SK-N-SH (cell line): Measurements from ENCODE around the gene MT1E. TPM values are rescaled to one million over a fixed set of nuclear protein-coding genes. Genes with fewer than 3 reads are reported as not detected.
A peak's percentile ranks its signal among the peaks of the same experiment; 100 is the strongest.

Experiments
- CTCF ChIA-PET: fragments of 300-600, 350-600 bp; formaldehyde crosslinking; extraction: SDS; loops from one replicate; lab custom pipeline; 2021; lab: Yijun Ruan, JAX
- POLR2A ChIA-PET: fragments of 350-600 bp; sonication (Branson Sonifier 250); formaldehyde crosslinking; extraction: SDS; loops from one replicate; lab custom pipeline; 2020; ENCODE audit warnings: antibody characterized with exemption, inconsistent platforms; lab: Yijun Ruan, JAX
- DNase-seq: peaks from one replicate; pipeline ENCODE4 v3.0.0; 2012
- H2AFZ ChIP-seq: fragments of 200-600 bp; sonication (generic); 2 replicates; pipeline ENCODE4 v1.8.1; 2016; ENCODE audit warnings: antibody characterized with exemption, mild to moderate bottlenecking, low read depth
- H3F3A ChIP-seq: fragments of 200-600 bp; sonication (generic); replicated peaks from 2 replicates; pipeline ENCODE3; 2016; ENCODE audit warnings: antibody characterized with exemption, mild to moderate bottlenecking; ENCODE audit not compliant: insufficient read depth
- H3K27ac ChIP-seq, 2 experiments: fragments of 200-500 bp in 1 of 2; fragments of 200-600 bp in 1 of 2; sonication (Bioruptor generic) in 1 of 2; sonication (generic), shearing (Covaris generic) in 1 of 2; 2 replicates each; pipeline versions ENCODE4 v1.5.1 to v1.6.1; 2014 to 2016; ENCODE audit warnings: low read depth in 2 of 2, inconsistent platforms in 1 of 2, low read length in 1 of 2, mild to moderate bottlenecking in 1 of 2, mixed read lengths in 1 of 2
- H3K27me3 ChIP-seq: fragments of 200-600 bp; sonication (generic), shearing (Covaris generic); 2 replicates; pipeline ENCODE4 v1.6.1; 2016; ENCODE audit warnings: mixed run types; ENCODE audit not compliant: insufficient read depth
- H3K36me3 ChIP-seq, 2 experiments: fragments of 200-500 bp in 1 of 2; fragments of 200-600 bp in 1 of 2; sonication (Bioruptor generic) in 1 of 2; sonication (generic) in 1 of 2; replicated peaks in 1 of 2; 2 replicates each; pipeline versions ENCODE3 to v1.5.1; 2014 to 2016; ENCODE audit warnings: low read length in 1 of 2, mild to moderate bottlenecking in 1 of 2; ENCODE audit not compliant: insufficient read depth in 2 of 2, control insufficient read depth in 1 of 2
- H3K4me1 ChIP-seq, 2 experiments: fragments of 200-500 bp in 1 of 2; fragments of 200-600 bp in 1 of 2; sonication (Bioruptor generic) in 1 of 2; sonication (generic), shearing (Covaris generic) in 1 of 2; 2 replicates each; pipeline versions ENCODE4 v1.5.1 to v1.6.1; 2014 to 2016; ENCODE audit warnings: low read depth in 1 of 2, low read length in 1 of 2, mixed run types in 1 of 2; ENCODE audit not compliant: insufficient read depth in 2 of 2, control insufficient read depth in 1 of 2
- H3K4me2 ChIP-seq: fragments of 200-600 bp; sonication (generic), shearing (Covaris generic); 2 replicates; pipeline ENCODE4 v1.6.1; 2017; ENCODE audit warnings: mixed run types
- H3K4me3 ChIP-seq, 2 experiments: fragments of 200-500 bp in 1 of 2; fragments of 200-600 bp in 1 of 2; sonication (Bioruptor generic) in 1 of 2; sonication (generic), shearing (Covaris generic) in 1 of 2; 2 replicates each; pipeline versions ENCODE4 v1.5.1 to v1.8.1; 2014 to 2016; ENCODE audit warnings: low read depth in 2 of 2, inconsistent platforms in 1 of 2, low read length in 1 of 2, mild to moderate bottlenecking in 1 of 2, mixed read lengths in 1 of 2, moderate library complexity in 1 of 2
- H3K79me2 ChIP-seq: fragments of 200-600 bp; sonication (generic); 2 replicates; pipeline ENCODE4 v1.8.1; 2017; ENCODE audit warnings: mild to moderate bottlenecking; ENCODE audit not compliant: insufficient read depth
- H3K9ac ChIP-seq: fragments of 200-600 bp; sonication (generic); 2 replicates; pipeline ENCODE4 v1.6.1; 2017; ENCODE audit warnings: mixed run types
- H3K9me2 ChIP-seq: fragments of 200-600 bp; sonication (generic); 2 replicates; pipeline ENCODE4 v1.6.1; 2017; ENCODE audit warnings: mixed run types
- H3K9me3 ChIP-seq: fragments of 200-600 bp; sonication (generic); 2 replicates; pipeline ENCODE4 v1.6.1; 2017; ENCODE audit warnings: mixed run types, mild to moderate bottlenecking, moderate library complexity
- H4K20me1 ChIP-seq: fragments of 200-600 bp; sonication (generic); 2 replicates; pipeline ENCODE4 v1.6.1; 2017; ENCODE audit warnings: mild to moderate bottlenecking, mixed run types; ENCODE audit not compliant: insufficient read depth
- EZH2phosphoT487 ChIP-seq: fragments of 200-600 bp; sonication (generic); IDR thresholded peaks from 2 replicates; pipeline ENCODE4 v1.6.1; 2017; ENCODE audit warnings: low read depth, mixed run types, mild to moderate bottlenecking, antibody characterized with exemption, moderate library complexity, borderline replicate concordance
- FOSL2 ChIP-seq: IDR thresholded peaks from 2 replicates; pipeline ENCODE4 v1.4.0; 2012; ENCODE audit warnings: low read depth, mild to moderate bottlenecking, moderate library complexity, borderline replicate concordance
- FOXM1 ChIP-seq: IDR thresholded peaks from 2 replicates; pipeline ENCODE4 v1.4.0; 2012; ENCODE audit warnings: low read depth, mild to moderate bottlenecking
- GABPA ChIP-seq: IDR thresholded peaks from 2 replicates; pipeline ENCODE4 v1.4.0; 2012; ENCODE audit warnings: low read depth, mild to moderate bottlenecking
- MEF2A ChIP-seq: IDR thresholded peaks from 2 replicates; pipeline ENCODE4 v1.4.0; 2012; ENCODE audit warnings: low read depth, borderline replicate concordance
- NFIC ChIP-seq: IDR thresholded peaks from 2 replicates; pipeline ENCODE4 v1.4.0; 2012; ENCODE audit warnings: borderline replicate concordance
- POLR2AphosphoS5 ChIP-seq: IDR thresholded peaks from 2 replicates; pipeline ENCODE4 v1.6.1; 2012; ENCODE audit warnings: low read depth, low read length
- RCOR1 ChIP-seq: fragments of 150-350 bp; IDR thresholded peaks from 2 replicates; pipeline ENCODE4 v1.6.1; 2017; ENCODE audit warnings: antibody characterized with exemption, low read length
- RFX5 ChIP-seq: IDR thresholded peaks from 2 replicates; pipeline ENCODE4 v1.6.1; 2012; ENCODE audit warnings: mild to moderate bottlenecking, improper control_type of control experiment, low read length
- SMC3 ChIP-seq: IDR thresholded peaks from 2 replicates; pipeline ENCODE4 v1.6.1; 2012; ENCODE audit warnings: low read depth, low read length, improper control_type of control experiment
- TAF1 ChIP-seq: IDR thresholded peaks from 2 replicates; pipeline ENCODE4 v1.6.1; 2012; ENCODE audit warnings: low read depth, mild to moderate bottlenecking, low read length, moderate library complexity, borderline replicate concordance
- TCF12 ChIP-seq: IDR thresholded peaks from 2 replicates; pipeline ENCODE4 v1.4.0; 2012
- TEAD4 ChIP-seq: IDR thresholded peaks from 2 replicates; pipeline ENCODE4 v1.4.0; 2012; ENCODE audit warnings: mild to moderate bottlenecking, borderline replicate concordance; ENCODE audit not compliant: insufficient read depth
- ZBTB33 ChIP-seq: IDR thresholded peaks from 2 replicates; pipeline ENCODE4 v1.4.0; 2012; ENCODE audit warnings: low read depth, borderline replicate concordance
- WGBS: methylation state at CpG from one replicate; pipeline ENCODE4 v1.1.6; 2017; ENCODE audit warnings: low lambda C conversion rate; 5-methylcytosine and 5-hydroxymethylcytosine counted together
- polyA plus RNA-seq, 3 experiments: library from polyadenylated mRNA; depleted of rRNA; stranded (reverse); fragments of >200 nt; gene quantifications; 2 replicates each; pipeline ENCODE4 v1.2.3, GENCODE V29; 2012
- TF ChIP-seq, protein P1 (sequence below): IDR thresholded peaks from 2 replicates; pipeline ENCODE4 v1.4.0; 2012; ENCODE audit warnings: low read depth
- TF ChIP-seq, protein P2 (sequence below): IDR thresholded peaks from 2 replicates; pipeline ENCODE4; 2012
- TF ChIP-seq, protein P3 (sequence below): fragments of 200-600 bp; sonication (generic); IDR thresholded peaks from 2 replicates; pipeline ENCODE4 v1.6.1; 2017; ENCODE audit warnings: antibody characterized with exemption, mild to moderate bottlenecking, moderate library complexity

The MT1E gene
- polyA plus RNA-seq, 1 of the 3 experiments (the other 2 are of a cell fraction), result 205 TPM

GRCh38 chr16:56589141-56590039 is 36.2 kb upstream of the MT1E start, which contains the start of gene MT3:
Gene MT3, plus strand, starts transcription at chr16:56589528. Its CDS starts 63 bp downstream, at chr16:56589591.
- H3K27ac ChIP-seq, result no peak within 1 kb of the TSS
- no peak within 1 kb of the TSS for H3K9ac ChIP-seq
- H3K4me1 ChIP-seq, result peaks cover 0 to 8% of the 10 kb centered on the region in 2 experiments; a peak in 1 of 4 replicates
- H4K20me1 ChIP-seq, result no peaks in the 10 kb centered on the region
- no peaks in the 10 kb centered on the region for H3K9me3 ChIP-seq
- H3K4me3 ChIP-seq, result peak within 1 kb of the TSS; percentile 49 to 74
- no peak within 1 kb of the TSS for H2AFZ ChIP-seq
- peak within 1 kb of the TSS; percentile 93 for H3K4me2 ChIP-seq
- H3K36me3 ChIP-seq, result no peaks in the 10 kb centered on the region
- peak; percentile 64 for DNase-seq
- WGBS, result 16% methylated on average over 39 of the region's 87 CpGs
- TF ChIP-seq, protein P1, sequence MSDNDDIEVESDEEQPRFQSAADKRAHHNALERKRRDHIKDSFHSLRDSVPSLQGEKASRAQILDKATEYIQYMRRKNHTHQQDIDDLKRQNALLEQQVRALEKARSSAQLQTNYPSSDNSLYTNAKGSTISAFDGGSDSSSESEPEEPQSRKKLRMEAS, result no peak
- TF ChIP-seq, protein P2, sequence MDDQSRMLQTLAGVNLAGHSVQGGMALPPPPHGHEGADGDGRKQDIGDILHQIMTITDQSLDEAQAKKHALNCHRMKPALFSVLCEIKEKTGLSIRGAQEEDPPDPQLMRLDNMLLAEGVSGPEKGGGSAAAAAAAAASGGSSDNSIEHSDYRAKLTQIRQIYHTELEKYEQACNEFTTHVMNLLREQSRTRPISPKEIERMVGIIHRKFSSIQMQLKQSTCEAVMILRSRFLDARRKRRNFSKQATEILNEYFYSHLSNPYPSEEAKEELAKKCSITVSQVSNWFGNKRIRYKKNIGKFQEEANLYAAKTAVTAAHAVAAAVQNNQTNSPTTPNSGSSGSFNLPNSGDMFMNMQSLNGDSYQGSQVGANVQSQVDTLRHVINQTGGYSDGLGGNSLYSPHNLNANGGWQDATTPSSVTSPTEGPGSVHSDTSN, result no peak
- no peak for TF ChIP-seq SMC3
- no peak for TF ChIP-seq TCF12
- TF ChIP-seq FOSL2, result no peak
- POLR2A ChIA-PET, result no interaction called here
- H3K27me3 ChIP-seq, result no peaks in the 10 kb centered on the region; the same call in 1 of the 2 replicates
- no peaks in the 10 kb centered on the region for H3K9me2 ChIP-seq
- H3F3A ChIP-seq, result no peaks in the 10 kb centered on the region
- CTCF ChIA-PET, result interaction anchor here (1.0 to 4.1 kb wide), 3 partner anchors 12 to 113 kb away, joined by 4 to 28 read pairs (median 5); no protein-coding TSS in a partner anchor
- H3K79me2 ChIP-seq, result no peaks in the 10 kb centered on the region

DNA sequence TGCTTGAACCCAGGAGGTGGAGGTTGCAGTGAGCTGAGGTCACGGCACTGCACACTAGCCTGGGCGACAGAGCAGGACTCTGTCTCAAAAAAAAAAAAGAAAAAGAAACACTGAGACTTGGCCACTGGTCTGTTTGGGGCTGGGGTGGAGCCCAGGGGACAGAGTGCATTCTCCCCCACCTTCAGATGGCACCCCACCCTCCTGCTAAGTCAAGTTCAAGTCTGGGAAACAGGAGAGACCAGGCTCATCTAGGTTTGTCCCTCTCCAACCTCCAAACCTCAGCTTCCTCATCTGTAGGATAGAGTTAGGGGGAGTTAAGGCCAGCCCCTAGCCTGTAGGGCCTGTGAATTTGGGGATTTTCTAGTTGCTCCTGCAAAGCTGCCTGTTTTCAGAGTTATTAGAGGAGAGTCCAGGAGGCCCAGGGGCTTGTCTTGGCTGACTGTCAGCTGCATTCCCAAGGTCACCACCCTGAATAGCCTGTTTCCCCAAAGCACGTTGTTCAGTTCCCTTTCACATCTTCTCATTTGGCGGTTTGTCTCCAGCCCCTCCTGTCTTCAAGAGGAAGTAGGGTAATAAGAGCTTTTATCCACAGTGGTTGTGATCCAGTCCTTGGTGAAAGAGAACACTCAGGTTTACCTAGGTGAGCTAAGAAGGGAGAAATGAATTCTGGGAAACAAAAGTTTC is 34.1 kb upstream of the MT1E start:
- Histone ChIP-seq H3K4me2 (no peak overlapping the region), H3K27ac (no peak overlapping the region), H3K9ac (no peak overlapping the region), H3F3A (no peaks in the 10 kb centered on the region), H4K20me1 (no peaks in the 10 kb centered on the region), H2AFZ (no peak overlapping the region), H3K27me3 (no peaks in the 10 kb centered on the region; the same call in 1 of the 2 replicates), H3K9me3 (no peaks in the 10 kb centered on the region), H3K36me3 (no peaks in the 10 kb centered on the region), H3K79me2 (no peaks in the 10 kb centered on the region), H3K4me1 (peaks cover 0 to 8% of the 10 kb centered on the region in 2 experiments; a peak in 1 of 4 replicates), H3K9me2 (no peaks in the 10 kb centered on the region), H3K4me3 (no peak overlapping the region)
- DNase-seq, result no peak
- 82% methylated on average over 4 of the region's 4 CpGs for WGBS
- ChIA-PET POLR2A (interaction anchor here (0.6 kb wide), 1 partner anchor 72 kb away, joined by 3 read pairs; no protein-coding TSS in a partner anchor), CTCF (interaction anchor here (1.0 to 4.1 kb wide), 5 partner anchors 10 to 111 kb away, joined by 3 to 28 read pairs (median 11); no protein-coding TSS in a partner anchor)
- TF ChIP-seq TAF1 (no peak), POLR2AphosphoS5 (no peak), TEAD4 (no peak), NFIC (no peak), EZH2phosphoT487 (no peak), SMC3 (no peak), RFX5 (no peak), FOXM1 (no peak), GABPA (no peak), RCOR1 (no peak), ZBTB33 (no peak), MEF2A (no peak)
- TF ChIP-seq, protein P1, result no peak
- TF ChIP-seq, protein P2, result no peak
- TF ChIP-seq, protein P3, sequence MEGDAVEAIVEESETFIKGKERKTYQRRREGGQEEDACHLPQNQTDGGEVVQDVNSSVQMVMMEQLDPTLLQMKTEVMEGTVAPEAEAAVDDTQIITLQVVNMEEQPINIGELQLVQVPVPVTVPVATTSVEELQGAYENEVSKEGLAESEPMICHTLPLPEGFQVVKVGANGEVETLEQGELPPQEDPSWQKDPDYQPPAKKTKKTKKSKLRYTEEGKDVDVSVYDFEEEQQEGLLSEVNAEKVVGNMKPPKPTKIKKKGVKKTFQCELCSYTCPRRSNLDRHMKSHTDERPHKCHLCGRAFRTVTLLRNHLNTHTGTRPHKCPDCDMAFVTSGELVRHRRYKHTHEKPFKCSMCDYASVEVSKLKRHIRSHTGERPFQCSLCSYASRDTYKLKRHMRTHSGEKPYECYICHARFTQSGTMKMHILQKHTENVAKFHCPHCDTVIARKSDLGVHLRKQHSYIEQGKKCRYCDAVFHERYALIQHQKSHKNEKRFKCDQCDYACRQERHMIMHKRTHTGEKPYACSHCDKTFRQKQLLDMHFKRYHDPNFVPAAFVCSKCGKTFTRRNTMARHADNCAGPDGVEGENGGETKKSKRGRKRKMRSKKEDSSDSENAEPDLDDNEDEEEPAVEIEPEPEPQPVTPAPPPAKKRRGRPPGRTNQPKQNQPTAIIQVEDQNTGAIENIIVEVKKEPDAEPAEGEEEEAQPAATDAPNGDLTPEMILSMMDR, result no peak
